Astrocyte (in vitro differentiated cells and primary cell): ENCODE data around the gene EFNB2.

Experiments used
- CTCF ChIP-seq: IDR thresholded peaks from 2 replicates; pipeline ENCODE4 v1.5.1; 2011; ENCODE audit warnings: low read depth, mild to moderate bottlenecking, inconsistent platforms, low read length, moderate library complexity; ENCODE audit not compliant: insufficient read depth
- EZH2 ChIP-seq: IDR thresholded peaks from 2 replicates; pipeline ENCODE4 v1.6.1; 2012; ENCODE audit warnings: mild to moderate bottlenecking, low read length, inconsistent platforms; ENCODE audit not compliant: insufficient read depth

GRCh38 chr13:106488686-106489085, 46.8 kb downstream of the EFNB2 start:
- no peak for TF ChIP-seq CTCF
- no peak for TF ChIP-seq EZH2
